HG02885 (cell line): Measurements from ENCODE around the gene TMEM221.
A peak's percentile ranks its signal among the peaks of the same experiment; 100 is the strongest.

ENCODE experiments used
- ATAC-seq: cut with Tn5 transposase; IDR thresholded peaks from one replicate; pipeline ENCODE4 v1.9.1; 2021; ENCODE audit warnings: mild to moderate bottlenecking; ENCODE audit not compliant: unreplicated experiment, poor library complexity

The TMEM221 gene

GRCh38 chr19:17406887-17407196 lies 41.6 kb downstream of the TMEM221 start:
- ATAC-seq = no peak

- peak; percentile 14 for ATAC-seq
Observed at GRCh38 chr19:17406046-17406886, 42.2 kb downstream of the TMEM221 start.

GRCh38 chr19:17405250-17406045 lies 43.0 kb downstream of the TMEM221 start, which contains the start of gene BST2:
TSS of gene BST2 (minus strand) at chr19:17405630. CDS start at chr19:17405575, 55 bp downstream.
- peak; percentile 83 for ATAC-seq

GRCh38 chr19:17404621-17405249 lies 43.7 kb downstream of the TMEM221 start:
- ATAC-seq = no peak

GRCh38 chr19:17404015-17404414 lies 44.5 kb downstream of the TMEM221 start:
- no peak for ATAC-seq

- ATAC-seq = no peak
Observed at GRCh38 chr19:17402982-17403855, 45.2 kb downstream of the TMEM221 start.

GRCh38 chr19:17401628-17402027 lies 46.8 kb downstream of the TMEM221 start:
- ATAC-seq = no peak

- no peak for ATAC-seq
Observed at GRCh38 chr19:17398902-17399527, 49.5 kb downstream of the TMEM221 start.

- ATAC-seq = no peak
Observed at GRCh38 chr19:17394891-17395415, 53.5 kb downstream of the TMEM221 start.

GRCh38 chr19:17393914-17394313 lies 54.6 kb downstream of the TMEM221 start, which contains the start of gene CCDC194:
TSS of gene CCDC194 (minus strand) at chr19:17394196. CDS start at chr19:17394158, 38 bp downstream.
- no peak for ATAC-seq

- ATAC-seq = no peak
Observed at GRCh38 chr19:17393002-17393401, 55.5 kb downstream of the TMEM221 start.

GRCh38 chr19:17391371-17392151 lies 56.9 kb downstream of the TMEM221 start:
- no peak for ATAC-seq

GRCh38 chr19:17390665-17391370 lies 57.6 kb downstream of the TMEM221 start:
- peak; percentile 95 for ATAC-seq

GRCh38 chr19:17389957-17390664 lies 58.4 kb downstream of the TMEM221 start:
- no peak for ATAC-seq

GRCh38 chr19:17389288-17389687 lies 59.2 kb downstream of the TMEM221 start:
- ATAC-seq = no peak

GRCh38 chr19:17385878-17386611 lies 62.4 kb downstream of the TMEM221 start:
- ATAC-seq = no peak
